Middle frontal gyrus (tissue), 1 donor: ENCODE data around the gene HAPLN3.

Source experiments
- DNase-seq: peaks from one replicate; pipeline ENCODE4 v3.0.0-alpha.2; 2015; ENCODE audit warnings: low spot score; ENCODE audit errors: extremely low spot score

The HAPLN3 gene

DNA sequence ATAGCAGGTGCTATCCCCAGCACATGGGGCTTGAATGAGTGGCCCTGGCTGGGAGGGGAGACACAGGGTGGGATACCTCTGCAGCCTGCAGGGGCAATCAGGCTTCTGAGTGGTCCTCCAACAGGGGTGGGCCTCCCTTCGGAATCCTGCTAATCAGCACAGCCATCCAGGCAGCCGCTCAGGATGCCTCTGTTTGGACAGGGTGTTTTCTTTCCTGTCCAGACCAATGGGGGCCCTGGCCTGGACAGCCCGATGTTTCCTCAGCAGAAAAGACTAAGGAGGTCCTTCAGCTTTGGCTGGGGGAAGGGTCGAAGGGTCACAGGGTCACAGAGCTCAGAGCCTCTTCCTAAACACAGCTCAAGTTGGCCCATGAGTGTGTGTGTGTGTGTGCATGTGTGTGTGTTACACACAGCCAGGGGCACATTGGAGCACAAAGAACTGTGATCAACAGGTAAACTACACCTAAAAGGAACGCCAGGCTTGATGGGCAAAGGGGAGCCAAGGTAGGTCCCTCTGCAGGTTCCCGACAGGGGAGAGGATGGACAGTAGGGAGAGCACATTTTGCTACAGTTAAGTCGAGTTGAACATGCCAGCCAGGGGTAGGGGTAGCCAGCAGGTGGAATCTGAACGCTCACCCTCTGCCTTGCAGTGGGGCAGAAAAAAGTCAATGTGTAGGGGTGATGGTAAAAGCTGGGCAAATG lies 1.1 kb upstream of the HAPLN3 start:
- no peak for DNase-seq

- DNase-seq: no peak
Measured at GRCh38 chr15:88894348-88894818, 961 bp downstream of the HAPLN3 start.

- no peak for DNase-seq
Measured at GRCh38 chr15:88891540-88892254, 3.6 kb downstream of the HAPLN3 start.

GRCh38 chr15:88890495-88890894 lies 4.8 kb downstream of the HAPLN3 start:
- DNase-seq: no peak

- no peak for DNase-seq
Measured at GRCh38 chr15:88888719-88889118, 6.6 kb downstream of the HAPLN3 start.

DNA sequence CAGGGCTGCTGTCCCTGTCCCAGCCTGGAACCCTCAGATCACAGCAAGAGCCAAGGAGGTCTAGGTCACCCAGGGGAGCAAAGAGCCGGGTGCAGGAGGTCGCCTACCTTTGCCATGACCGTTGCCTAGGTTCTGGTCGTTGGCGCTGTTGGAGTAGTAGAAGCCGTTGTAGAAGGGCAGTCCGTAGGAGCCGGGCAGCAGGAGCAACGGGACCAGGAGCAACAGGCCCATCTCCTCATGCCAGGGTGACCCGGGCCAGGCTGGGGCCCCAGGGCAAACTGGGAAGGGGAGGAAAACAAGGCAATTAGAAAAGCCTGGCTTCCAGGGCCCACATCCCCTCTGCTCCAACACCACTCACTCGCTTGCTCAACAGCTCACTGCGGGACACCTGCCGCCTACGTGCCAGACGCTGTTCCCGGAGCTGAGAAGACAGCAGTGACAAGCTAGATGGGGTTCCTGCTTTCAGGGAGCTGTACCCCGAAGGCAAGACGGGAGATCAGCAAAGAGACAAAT lies 8.2 kb downstream of the HAPLN3 start:
- DNase-seq: no peak

DNA sequence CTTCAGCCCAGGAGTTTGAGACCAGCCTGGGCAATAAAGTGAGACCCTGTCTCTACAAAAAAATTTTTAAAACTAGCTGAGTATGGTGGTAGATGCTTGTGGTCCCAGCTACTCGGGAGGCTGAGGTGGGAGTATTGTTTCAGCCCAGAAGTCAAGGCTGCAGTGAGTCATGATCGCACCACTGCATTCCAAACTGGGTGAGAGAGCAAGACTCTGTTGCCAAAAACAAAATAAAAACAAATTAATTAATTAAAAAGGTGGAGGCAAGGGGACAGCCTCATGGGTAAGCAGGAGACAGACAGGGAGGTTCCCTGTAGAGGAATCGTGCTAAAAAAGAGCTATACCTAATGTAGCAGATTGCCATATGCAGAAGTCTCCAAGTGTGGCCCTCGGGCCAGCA lies 12.6 kb downstream of the HAPLN3 start:
- no peak for DNase-seq

GRCh38 chr15:88881775-88882174 lies 13.6 kb downstream of the HAPLN3 start:
- DNase-seq: no peak

DNA sequence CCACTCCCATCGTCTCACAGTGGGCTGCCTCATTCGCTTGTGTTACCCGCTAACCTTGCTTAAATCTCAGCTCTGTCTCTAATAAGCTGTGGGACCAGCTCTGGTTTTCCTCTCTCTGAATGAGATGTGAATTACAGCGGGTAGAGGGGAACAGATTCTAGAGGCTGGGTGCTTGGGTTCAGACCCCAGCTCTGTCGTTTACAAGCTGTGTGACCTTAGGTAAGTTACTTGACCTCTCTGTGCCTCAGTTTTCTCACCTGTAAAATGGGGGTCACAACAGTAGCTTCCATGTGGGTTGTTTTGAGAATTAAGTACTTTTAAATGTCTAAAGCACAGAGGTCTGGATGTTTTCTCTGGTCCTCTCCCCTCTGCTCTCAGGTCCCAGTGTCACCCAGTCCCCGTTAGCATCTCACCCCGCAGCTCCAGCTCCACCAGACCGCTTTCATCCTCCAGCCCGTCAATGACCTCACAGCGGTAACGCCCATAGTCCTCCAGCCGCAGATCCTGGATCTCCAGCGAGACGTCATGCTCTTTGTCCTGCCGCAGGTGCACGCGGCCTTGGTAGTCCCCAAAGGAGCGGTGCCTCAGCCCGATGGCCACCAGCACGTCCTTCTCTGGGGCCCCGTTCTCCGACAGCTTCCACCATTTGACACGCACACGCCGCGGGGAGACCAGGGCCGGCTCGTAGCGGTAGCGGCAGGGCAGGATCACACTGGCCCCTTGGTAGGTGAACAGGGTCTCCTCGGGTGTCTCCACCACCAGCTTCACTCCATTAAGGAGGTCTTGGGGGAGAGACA lies 14.2 kb downstream of the HAPLN3 start:
- no peak for DNase-seq

- no peak for DNase-seq
Measured at GRCh38 chr15:88878720-88879184, 16.6 kb downstream of the HAPLN3 start.

GRCh38 chr15:88877906-88878305 lies 17.4 kb downstream of the HAPLN3 start:
- no peak for DNase-seq

GRCh38 chr15:88877415-88877814 lies 17.9 kb downstream of the HAPLN3 start:
- DNase-seq: no peak

DNA sequence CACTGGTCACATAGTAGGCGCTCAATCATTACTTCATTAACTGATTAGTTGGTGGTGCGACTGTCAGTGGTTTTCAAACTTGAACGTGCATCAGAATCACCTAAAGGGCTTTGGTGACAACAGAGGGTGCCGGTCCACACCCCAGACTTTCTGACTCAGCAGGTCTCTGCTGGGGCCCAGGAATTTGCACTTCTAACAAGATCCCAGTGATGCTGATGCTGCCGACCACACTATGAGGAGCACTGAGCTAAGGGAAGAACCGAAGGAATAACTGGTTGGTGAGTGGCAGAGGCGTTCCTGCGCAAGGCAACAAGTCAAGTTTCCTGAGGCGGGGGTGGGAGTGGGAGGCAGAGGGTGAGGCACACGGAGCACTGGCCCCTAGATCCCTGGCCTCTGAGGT lies 18.8 kb downstream of the HAPLN3 start:
- no peak for DNase-seq

DNA sequence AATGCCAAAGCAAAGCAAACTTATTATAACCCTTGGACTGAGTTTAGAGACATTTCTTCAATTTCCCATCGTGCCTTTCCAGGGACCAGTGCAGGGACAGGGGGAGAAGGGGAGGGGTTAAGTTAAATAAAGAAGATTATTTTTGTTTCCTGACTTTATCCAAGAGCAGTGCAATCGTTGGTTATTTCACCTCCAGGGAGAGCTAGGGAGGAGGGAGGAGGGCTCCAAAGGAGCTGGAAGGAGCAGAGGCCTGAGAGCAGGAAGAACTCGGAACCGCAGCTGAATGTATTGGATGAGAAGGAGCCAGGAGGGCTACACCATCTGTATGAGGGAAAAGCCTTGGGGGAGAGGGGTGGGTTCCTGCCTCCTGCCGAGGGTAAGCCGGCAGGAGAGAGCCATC lies 20.7 kb downstream of the HAPLN3 start:
- DNase-seq: no peak

DNA sequence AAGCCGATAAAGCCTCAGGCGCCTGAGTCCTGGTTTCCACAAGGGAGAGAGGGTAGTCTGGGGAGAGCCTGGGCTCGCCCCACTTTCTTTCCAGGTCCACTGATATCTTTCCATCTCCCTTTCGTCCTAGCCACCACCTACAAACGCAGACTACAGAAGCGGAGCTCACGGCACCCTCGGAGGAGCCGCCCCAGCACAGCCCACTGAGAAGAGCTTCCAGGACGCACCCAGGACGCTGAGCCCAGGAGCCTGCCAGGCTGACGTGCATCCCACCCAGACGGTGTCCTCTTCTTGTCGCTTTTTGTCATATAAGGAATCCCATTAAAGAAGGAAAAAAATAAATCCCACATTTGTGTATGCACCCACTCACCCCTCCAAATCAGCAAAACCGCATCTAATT lies 21.1 kb downstream of the HAPLN3 start:
- DNase-seq: no peak

- DNase-seq: no peak
Measured at GRCh38 chr15:88873786-88874185, 21.6 kb downstream of the HAPLN3 start.

- no peak for DNase-seq
Measured at GRCh38 chr15:88872706-88873105, 22.6 kb downstream of the HAPLN3 start.

DNA sequence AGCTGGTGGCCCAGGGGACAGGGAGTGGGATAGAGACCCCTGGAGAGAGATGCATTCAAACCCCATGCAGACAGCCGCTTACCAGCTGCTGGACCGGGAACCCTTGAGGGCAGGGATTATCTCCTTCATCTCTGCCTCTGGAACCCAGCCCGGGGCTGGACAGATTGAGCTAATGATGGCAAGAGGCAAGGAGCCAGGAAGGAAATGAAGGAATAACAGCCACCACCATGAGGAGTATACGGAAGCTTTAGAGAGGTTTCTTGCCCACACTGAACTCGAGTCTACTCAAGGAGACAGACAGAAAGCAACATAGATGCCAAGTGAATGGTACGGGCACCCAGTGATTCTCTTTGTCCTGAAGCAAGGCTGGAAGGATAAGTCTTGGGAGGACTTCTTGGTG lies 23.2 kb downstream of the HAPLN3 start:
- no peak for DNase-seq

DNA sequence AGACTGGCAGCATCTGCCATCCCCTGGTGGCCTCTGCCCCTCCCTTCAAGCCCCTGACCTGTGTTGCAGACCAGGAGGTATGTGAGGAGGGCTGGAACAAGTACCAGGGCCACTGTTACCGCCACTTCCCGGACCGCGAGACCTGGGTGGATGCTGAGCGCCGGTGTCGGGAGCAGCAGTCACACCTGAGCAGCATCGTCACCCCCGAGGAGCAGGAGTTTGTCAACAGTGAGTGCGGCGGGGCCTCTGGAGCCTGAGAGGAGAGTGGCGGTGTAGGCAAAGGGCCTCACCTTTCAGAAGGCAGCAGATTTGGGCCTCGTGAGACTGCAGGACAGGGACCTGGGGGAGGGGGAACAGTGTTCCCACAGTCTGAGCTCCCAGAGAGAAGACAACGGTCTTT lies 24.0 kb downstream of the HAPLN3 start:
- no peak for DNase-seq

GRCh38 chr15:88866295-88866881 lies 29.0 kb downstream of the HAPLN3 start:
- no peak for DNase-seq

- no peak for DNase-seq
Measured at GRCh38 chr15:88865498-88866099, 29.7 kb downstream of the HAPLN3 start.
